Measurements from ENCODE around the gene TSPAN33.
"Not testable (repeated sequence)": the region's sequence is repeated elsewhere in the genome, so short reads cannot be mapped to it uniquely, and the experiment has no call there.

Gene TSPAN33

GRCh38 chr7:129173861-129174260, 29.4 kb downstream of the TSPAN33 start:
- not testable (repeated sequence) for DNase-seq

DNA sequence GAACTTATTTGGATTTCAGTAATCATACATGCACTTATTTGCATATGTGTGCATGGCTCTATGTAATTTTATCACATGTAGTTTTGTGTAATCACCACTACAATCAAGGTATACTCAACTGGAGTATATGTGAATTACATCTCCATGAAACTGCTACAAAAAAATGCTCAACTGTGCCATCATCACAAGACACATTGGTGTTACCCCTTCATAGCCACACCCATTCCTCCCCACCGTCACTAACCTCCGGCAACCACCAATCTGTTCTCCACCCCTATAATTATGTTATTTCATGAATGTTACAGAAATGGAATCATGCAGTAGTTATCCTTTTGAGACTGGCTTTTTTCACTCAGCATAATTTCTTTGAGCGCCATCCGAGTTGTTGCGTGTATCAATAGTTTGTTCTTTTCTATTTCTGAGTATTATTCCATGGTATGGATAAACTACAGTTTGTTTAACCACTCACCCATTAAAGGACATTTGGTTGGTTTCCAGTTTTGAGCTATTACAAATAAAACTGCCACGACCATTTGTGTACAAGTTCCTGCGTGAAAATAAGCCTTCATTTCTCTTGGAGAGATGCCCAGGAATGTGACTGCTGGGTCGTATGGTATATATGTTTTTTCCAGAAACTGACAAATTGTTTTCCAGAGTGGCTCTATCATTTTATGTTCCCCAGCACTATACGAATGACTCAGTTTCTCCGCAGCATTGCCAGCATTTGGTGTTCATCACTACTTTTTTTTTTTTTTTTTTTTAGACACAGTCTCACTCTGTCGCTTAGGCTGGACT, 32.6 kb downstream of the TSPAN33 start:
- peak; percentile 33 for DNase-seq

DNA sequence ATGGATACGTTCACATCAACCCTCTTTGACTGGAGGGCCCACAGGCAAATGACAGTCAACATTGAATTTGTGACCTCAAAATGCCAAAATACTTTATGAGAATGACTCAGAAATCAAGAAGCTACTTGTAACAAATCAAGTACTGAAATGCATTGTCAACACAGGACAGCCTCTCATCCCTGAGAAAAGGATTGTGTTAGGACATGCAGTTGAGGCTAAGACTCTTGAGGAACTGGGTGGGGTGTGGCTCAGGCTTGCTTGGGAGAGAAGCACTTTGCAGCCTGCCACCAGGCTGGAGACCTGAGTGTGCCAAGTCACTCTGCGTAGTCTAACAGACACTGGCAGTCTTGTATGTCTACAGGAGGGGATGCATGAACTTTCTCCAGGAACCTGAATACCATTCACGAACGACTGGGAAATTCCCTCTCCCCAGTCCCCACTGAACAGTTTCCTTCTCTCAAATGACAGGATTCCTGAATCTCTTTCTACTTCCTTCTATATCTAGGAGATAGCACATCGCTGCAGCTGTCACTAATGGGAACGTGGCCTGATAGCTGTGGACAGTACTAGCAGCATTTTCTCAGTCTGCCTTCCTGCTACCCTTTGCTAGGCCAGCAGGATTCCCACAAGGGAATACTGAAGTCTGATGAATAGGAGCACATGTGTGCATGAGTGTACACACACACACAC, 40.6 kb downstream of the TSPAN33 start:
- DNase-seq = no peak

DNA sequence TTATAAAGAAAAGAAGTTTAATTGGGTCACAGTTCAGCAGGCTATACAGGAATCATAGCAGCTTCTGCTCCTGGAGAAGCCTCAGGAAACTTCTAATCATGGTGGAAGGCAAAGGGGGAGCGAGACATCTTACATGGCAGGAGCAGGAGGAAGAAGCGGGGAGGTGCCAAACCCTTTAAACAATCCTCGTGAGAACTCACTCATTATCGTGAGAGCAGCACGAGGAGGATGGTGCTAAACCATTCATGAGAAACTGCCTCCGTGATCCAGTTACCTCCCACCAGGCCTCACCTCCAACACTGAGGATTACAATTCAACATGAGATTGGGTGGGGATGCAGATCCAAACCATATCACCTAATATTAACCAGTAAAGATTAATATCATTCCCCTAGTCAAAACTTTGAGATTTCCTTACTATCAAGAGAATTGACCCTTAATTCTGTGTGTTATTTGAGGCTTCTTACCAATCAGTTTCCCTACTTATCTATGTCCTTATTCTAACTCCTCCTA, 42.3 kb downstream of the TSPAN33 start:
- no peak for DNase-seq

- DNase-seq = no peak
Observed at GRCh38 chr7:129187681-129188371, 43.3 kb downstream of the TSPAN33 start.

GRCh38 chr7:129188372-129188891, 43.9 kb downstream of the TSPAN33 start, which contains the start of gene SMO:
SMO (plus strand) TSS chr7:129188633; CDS start chr7:129189152, 519 bp downstream.
- peak; percentile 33 for DNase-seq

DNA sequence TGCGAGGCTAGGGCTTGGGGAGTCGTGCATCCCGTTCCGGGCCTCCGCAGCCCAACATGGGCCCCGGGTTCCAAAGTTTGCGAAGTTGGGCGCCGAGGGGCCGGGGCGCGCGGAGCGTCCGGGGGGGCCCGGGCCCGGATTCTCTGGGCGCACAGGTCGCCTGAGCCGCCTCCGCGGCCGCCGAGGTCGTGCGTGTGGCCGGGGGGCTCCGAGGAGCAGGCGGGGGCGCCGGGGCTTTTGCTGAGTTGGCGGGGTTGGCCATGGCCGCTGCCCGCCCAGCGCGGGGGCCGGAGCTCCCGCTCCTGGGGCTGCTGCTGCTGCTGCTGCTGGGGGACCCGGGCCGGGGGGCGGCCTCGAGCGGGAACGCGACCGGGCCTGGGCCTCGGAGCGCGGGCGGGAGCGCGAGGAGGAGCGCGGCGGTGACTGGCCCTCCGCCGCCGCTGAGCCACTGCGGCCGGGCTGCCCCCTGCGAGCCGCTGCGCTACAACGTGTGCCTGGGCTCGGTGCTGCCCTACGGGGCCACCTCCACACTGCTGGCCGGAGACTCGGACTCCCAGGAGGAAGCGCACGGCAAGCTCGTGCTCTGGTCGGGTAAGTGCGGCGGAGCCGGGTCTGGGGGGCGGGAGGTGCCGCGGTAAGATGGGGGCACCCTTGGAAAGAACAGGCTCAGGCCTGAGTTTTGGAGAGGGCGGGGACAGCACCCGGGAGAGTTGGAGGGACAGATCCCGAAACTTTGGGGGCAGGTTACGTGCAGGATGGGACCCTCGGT, 44.6 kb downstream of the TSPAN33 start:
- DNase-seq = no peak

DNA sequence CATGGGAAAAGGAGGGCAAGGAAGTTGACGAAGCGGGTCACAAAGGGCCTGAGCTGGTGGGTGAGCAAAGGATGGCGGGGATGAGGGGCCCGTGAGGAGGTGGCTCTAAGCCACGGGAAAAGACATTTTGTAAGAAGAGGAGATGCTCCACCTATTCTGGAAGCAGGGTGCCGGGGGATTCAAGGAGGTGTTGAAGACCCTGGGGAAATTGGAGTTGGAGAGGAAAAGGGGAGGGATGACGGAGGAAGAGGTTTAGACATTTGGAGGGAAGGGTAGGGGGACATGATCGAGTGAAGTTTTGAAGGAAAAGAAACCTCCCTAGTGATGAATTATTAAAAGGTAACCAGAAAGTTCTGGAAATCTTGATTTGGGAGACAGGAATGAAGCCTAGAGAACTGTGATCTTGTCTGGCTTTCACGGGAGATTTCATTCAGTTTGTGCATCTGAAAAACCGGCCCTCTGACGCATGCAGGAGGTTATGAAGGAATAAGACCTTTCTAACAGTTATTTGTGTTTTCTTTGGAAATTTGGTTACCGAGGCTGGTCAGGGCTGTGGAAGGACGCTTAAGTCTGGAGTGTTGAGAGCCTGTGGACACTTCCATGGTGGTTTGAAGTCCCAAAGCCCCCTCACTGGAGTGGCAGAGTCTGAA, 45.3 kb downstream of the TSPAN33 start:
- DNase-seq = no peak

DNA sequence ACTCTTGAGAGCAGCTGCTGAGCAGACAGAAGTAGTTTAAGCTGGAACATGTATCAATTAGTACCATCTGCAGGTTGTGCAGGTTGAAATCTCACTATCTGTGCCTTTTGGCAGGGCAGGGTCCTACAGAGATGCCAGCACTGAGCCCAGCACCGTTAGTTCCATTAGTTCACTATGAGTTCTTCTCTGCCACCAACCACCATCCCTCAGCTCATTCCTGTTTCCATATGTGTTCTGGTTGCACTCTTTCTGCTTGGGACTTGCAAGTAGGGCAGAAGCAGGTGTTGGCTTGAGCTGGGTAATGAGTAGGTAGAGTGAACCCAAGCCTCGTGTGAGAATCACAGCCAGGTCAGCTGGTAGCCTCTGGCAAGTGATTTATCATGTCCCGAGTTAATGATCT, 46.8 kb downstream of the TSPAN33 start:
- DNase-seq = no peak

DNA sequence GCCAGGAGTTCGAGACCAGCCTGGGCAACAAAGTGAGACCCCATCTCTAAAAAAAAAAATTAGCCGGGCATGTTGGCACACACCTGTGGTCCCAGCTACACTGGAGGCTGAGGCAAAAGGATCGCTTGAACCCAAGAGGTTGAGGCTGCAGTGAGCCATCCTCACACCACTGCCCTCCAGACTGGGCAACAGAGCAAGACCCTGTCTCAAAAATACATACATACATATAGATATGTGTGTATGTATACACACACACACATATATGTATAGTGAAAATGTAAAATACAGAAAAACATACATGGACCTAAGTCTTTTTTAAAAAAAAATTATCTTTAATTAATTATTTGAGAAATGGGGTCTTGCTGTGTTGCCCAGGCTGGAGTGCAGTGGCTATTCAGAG, 49.4 kb downstream of the TSPAN33 start:
- no peak for DNase-seq

GRCh38 chr7:129197771-129198170, 53.3 kb downstream of the TSPAN33 start:
- no peak for DNase-seq

DNA sequence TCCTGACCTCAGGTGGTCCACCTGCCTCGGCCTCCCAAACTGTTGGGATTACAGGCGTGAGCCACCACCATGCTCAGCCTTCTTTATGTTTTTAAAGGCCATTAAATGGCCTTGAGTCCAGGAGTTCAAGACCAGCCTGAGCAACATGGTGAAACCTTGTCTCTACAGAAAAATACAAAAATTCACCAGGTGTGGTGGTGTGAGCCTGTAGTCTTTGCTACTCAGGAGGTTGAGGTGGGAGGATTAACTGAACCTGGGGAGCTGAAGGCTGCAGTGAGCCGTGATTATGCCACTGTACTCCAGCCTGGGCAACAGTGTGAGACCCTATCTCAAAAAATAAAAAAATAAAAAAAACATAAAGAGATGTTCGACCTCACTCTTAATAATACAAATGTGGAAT, 54.9 kb downstream of the TSPAN33 start:
- no peak for DNase-seq

DNA sequence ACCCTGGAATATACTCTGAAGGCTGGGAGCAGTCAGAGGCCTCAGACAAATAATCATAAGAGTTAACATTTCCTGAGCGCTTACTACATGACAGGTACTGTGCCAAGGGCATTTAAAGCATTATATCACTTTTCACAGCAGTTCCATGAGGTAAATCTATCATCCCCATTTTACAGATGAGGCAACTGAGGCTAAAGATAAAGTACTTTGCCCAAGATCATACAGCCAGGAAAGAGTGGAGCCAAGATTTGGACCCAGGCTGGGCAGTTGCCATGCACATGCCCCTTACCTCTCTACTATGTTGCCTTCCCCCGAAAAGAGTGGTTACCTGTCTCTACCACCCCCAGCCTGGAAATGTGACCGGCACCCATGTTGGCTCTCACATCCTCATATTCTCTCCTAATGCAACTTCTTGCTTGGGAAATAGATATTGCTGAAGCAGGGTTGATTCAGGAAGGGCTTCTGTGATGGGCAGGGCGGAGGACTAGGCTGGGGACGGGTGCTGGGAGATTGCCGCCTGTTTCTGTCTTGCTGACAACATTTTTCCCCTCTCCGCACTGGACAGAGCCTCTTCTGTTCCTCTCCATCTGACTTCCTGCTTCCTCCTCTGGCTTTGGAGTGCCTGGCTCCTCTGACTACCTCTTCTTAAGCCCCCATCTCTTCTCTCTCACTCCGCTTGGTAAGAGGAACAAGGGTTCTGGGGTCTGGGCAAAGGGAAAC, 57.7 kb downstream of the TSPAN33 start:
- no peak for DNase-seq

GRCh38 chr7:129203050-129203741, 58.7 kb downstream of the TSPAN33 start:
- DNase-seq = no peak

GRCh38 chr7:129205126-129205818, 60.8 kb downstream of the TSPAN33 start:
- DNase-seq = no peak

DNA sequence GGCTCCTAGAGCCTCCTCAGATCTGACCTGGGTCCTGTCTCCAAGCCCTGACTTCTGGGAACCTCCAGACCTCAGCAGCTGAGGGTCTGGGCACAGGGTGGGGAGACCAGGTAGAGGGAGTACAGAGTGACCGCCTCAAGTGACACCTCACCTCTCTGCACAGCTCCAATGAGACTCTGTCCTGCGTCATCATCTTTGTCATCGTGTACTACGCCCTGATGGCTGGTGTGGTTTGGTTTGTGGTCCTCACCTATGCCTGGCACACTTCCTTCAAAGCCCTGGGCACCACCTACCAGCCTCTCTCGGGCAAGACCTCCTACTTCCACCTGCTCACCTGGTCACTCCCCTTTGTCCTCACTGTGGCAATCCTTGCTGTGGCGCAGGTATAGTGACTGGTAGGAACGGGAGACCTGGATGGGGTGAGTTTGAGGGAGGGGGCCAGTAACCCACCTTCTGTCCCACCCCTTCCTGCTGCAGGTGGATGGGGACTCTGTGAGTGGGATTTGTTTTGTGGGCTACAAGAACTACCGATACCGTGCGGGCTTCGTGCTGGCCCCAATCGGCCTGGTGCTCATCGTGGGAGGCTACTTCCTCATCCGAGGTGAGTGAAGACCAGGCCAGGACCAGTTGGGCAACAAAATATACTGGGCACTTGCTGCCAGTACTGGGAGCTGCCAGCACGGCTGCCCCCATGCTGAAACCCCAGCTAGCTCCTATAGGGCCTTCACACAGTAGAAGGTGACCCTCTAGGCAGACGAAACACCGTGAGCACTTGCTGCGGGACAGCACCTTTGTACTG, 61.7 kb downstream of the TSPAN33 start:
- no peak for DNase-seq

DNA sequence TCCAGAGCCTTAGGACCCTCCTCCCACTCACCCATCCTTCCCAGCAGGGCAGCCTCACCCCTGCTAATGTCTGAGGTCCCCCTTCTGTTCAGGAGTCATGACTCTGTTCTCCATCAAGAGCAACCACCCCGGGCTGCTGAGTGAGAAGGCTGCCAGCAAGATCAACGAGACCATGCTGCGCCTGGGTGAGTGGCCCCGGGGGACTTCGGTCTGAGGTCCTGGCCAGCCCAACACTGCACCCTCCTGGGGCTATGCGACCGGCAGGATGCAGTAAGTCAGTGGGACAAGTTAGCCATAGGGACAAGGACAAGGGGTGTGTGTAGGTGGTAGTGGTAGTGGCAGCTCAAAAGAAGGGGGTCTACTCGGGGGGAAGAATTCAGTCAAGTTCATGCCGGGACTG, 64.2 kb downstream of the TSPAN33 start:
- no peak for DNase-seq

DNA sequence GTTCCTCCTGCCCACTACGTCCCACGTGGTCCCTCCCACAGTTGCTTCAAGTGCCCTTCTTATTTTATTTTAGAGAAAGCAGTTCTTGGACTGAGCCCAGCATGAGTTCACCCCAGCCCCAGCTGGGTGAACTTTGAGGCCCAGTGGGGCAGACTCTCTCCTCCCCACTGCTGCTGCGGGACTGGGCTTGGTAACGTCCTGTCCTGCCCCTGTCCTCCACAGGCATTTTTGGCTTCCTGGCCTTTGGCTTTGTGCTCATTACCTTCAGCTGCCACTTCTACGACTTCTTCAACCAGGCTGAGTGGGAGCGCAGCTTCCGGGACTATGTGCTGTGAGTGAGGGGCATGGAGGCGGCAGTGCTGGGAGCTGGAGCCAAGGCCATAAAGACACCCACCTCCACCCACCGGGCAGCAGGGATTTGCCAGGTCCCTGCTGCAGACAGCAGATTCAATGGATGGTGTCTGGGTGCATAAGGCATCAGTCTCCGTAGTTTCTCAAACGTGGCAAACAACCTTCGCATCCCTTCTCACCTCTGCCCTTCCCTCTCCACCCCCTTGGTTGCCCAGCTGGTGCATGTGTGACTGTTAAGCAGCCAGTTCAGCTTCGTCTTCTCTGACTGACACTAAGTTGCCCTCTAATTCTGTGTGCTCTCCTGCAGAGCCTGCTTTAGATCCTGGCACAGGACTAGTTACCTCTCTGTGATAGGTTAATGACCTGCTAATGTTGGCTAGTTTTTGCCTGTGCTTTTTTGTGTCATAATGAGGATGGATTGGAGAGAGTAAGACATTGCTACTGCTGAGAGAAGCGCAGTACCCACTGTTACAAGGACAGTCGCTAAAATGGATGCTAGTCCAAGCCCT, 64.8 kb downstream of the TSPAN33 start:
- no peak for DNase-seq
